Measurements from ENCODE around the gene NCAPD2. TPM values are rescaled to one million over a fixed set of nuclear protein-coding genes. Genes with fewer than 3 reads are reported as not detected.
A peak's percentile ranks its signal among the peaks of the same experiment; 100 is the strongest.

NCAPD2 gene
- total and polyA plus RNA-seq, 12 donors = 6.6 to 33.9 (median 20.9) TPM

DNA sequence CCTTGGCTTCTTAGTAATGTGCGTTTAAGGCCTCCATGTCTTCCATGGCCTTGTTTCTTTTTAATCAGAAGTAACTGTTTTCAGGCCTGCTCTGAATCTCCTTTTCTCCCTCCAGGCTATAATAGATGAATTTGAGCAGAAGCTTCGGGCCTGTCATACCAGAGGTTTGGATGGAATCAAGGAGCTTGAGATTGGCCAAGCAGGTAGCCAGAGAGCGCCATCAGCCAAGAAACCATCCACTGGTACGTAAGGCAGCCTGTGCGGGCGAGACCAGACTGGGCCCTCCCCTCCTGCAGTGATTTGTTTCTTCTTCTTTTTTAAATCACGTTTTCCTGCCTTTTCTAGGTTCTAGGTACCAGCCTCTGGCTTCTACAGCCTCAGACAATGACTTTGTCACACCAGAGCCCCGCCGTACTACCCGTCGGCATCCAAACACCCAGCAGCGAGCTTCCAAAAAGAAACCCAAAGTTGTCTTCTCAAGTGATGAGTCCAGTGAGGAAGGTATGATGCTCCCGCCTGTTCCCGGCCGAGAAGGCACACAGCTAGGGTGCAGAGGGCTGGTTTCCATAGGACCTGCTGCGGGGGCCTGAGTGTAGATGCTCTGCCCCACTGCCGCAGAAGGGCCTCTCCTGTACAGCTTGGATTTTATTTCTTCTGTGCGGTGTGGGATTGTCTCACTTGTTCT is 36.8 kb downstream of the NCAPD2 start:
- Histone ChIP-seq H3K36me3 (replicated peaks in 1 of 2) (peaks cover 0 to 63% of the 10 kb centered on the region in 2 donors), H3K9me3 (replicated peaks in 1 of 3) (no peaks in the 10 kb centered on the region), H3K4me3 (no peak overlapping the region), H3K27me3 (no peaks in the 10 kb centered on the region), H3K27ac (no peak overlapping the region), H3K4me1 (replicated peaks in 1 of 2) (peaks cover 22 to 24% of the 10 kb centered on the region in 2 donors)
- DNase-seq = no peak
- no peak for TF ChIP-seq POLR2A (IDR thresholded peaks at IDR 0.05)
- TF ChIP-seq, protein P1, sequence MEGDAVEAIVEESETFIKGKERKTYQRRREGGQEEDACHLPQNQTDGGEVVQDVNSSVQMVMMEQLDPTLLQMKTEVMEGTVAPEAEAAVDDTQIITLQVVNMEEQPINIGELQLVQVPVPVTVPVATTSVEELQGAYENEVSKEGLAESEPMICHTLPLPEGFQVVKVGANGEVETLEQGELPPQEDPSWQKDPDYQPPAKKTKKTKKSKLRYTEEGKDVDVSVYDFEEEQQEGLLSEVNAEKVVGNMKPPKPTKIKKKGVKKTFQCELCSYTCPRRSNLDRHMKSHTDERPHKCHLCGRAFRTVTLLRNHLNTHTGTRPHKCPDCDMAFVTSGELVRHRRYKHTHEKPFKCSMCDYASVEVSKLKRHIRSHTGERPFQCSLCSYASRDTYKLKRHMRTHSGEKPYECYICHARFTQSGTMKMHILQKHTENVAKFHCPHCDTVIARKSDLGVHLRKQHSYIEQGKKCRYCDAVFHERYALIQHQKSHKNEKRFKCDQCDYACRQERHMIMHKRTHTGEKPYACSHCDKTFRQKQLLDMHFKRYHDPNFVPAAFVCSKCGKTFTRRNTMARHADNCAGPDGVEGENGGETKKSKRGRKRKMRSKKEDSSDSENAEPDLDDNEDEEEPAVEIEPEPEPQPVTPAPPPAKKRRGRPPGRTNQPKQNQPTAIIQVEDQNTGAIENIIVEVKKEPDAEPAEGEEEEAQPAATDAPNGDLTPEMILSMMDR (IDR thresholded peaks at IDR 0.05) = no peak
- intact Hi-C loops (cut with DNase I) = loop anchor here (10.0 kb wide), 2 partner anchors 106 to 196 kb away; no protein-coding TSS in a partner anchor
- 94 to 97% (median 94%) methylated on average over 18 of the region's 18 CpGs for WGBS, 4 donors

DNA sequence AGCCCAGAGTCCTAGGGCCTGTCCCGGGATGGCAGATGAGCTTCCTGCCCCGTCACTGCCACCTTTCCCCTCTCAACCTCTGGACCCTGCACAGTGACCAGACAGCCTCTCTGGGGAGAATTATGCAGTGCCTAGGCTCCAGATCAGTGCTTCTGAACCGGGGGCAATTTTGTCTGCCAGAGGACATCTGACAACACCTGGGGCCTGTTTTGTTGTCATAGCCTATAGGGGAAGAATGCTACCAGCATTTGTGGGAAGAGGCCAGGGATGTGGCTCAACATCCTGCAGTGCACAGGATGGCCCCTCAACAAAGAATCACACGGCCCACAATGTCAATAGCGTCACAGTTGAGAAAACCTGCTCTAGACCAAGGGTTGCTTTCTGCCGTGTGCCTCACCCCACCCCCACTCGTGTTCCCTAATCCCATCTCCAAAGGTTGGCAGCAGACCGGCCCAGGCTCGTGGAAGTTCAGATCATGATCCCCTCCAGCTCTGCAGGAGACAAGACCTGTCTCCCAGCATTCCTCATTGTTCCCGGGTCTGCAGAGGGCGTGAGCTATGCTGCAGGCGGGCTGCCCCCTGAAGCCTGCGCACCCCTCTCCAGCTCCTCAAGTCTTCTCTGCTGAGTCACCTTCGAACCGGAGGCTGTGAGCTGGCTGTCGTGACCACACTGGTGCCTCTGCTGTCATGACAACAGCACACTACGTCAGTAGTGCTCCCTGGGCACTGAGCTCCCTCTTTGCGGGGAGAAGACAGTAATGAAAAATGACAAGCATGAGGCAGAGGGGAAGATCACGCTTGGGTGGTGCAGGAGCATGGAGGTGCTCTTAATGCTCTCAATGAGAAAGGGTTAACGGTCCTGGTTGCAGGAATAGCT is 38.4 kb downstream of the NCAPD2 start:
- Histone ChIP-seq H3K36me3 (replicated peaks in 1 of 2) (peaks cover 0 to 63% of the 10 kb centered on the region in 2 donors), H3K4me3 (peak overlapping the region in 1 of 4 donors; percentile 88), H3K4me1 (replicated peaks in 1 of 2) (peaks cover 34 to 38% of the 10 kb centered on the region in 2 donors), H3K27me3 (no peaks in the 10 kb centered on the region), H3K27ac (peak overlapping the region; percentile 90 to 99 (median 95)), H3K9me3 (replicated peaks in 1 of 3) (no peaks in the 10 kb centered on the region)
- intact Hi-C loops (cut with DNase I) = loop anchor here (10.0 kb wide), 2 partner anchors 107 to 197 kb away; no protein-coding TSS in a partner anchor
- DNase-seq = peak; percentile 85 to 96 (median 92)
- TF ChIP-seq, protein P1 (IDR thresholded peaks at IDR 0.05) = no peak
- TF ChIP-seq POLR2A (IDR thresholded peaks at IDR 0.05) = peak in 1 of 2 donors; percentile 74
- 13 to 19% (median 16%) methylated on average over 7 to 20 of the region's 20 CpGs for WGBS, 4 donors

DNA sequence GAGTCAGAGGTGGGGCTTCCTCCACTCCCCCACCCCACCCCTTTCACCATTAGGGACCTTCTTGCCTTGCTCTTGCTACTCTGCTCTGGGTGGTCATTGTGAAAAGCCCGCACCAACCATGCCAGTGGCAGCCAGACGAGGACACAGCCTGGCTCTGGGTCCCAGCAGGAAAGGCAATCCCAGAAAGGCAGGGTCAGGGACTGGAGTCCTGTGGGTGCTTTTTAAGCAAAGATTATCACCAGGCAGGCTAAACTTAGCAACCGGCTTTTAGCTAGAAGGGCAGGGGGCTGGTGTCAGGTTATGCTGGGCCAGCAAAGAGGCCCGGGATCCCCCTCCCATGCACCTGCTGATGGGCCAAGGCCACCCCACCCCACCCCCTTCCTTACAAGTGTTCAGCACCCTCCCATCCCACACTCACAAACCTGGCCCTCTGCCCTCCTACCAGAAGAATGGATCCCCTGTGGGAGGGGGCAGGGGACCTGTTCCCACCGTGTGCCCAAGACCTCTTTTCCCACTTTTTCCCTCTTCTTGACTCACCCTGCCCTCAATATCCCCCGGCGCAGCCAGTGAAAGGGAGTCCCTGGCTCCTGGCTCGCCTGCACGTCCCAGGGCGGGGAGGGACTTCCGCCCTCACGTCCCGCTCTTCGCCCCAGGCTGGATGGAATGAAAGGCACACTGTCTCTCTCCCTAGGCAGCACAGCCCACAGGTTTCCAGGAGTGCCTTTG is 39.2 kb downstream of the NCAPD2 start:
- 1 to 4% (median 1%) methylated on average over 9 to 14 of the region's 14 CpGs for WGBS, 4 donors
- Histone ChIP-seq H3K4me1 (replicated peaks in 1 of 2) (peaks cover 38 to 45% of the 10 kb centered on the region in 2 donors), H3K36me3 (replicated peaks in 1 of 2) (peaks cover 0 to 63% of the 10 kb centered on the region in 2 donors)

More for the DNA sequence above, 39.2 kb downstream of the NCAPD2 start:
- DNase-seq = peak; percentile 75 to 85 (median 77)
- Histone ChIP-seq H3K27me3 (no peaks in the 10 kb centered on the region), H3K4me3 (peak overlapping the region; percentile 35 to 88 (median 56)), H3K27ac (peak overlapping the region; percentile 90 to 99 (median 95)), H3K9me3 (replicated peaks in 1 of 3) (no peaks in the 10 kb centered on the region)
- no peak for TF ChIP-seq POLR2A (IDR thresholded peaks at IDR 0.05)
- TF ChIP-seq, protein P1 (IDR thresholded peaks at IDR 0.05) = no peak
- intact Hi-C loops (cut with DNase I) = loop anchor here (10.0 kb wide), 2 partner anchors 108 to 198 kb away; no protein-coding TSS in a partner anchor
